Panc1 (cell line): ENCODE measurements around the gene MLPH. TPM values are rescaled to one million over a fixed set of nuclear protein-coding genes. Genes with fewer than 3 reads are reported as not detected.

Experiments used
- ATAC-seq: fragments of 200-7000 bp; cut with Tn5 transposase; 2 replicates; pipeline ENCODE4 v1.9.1; 2020; ENCODE audit warnings: mild to moderate bottlenecking, moderate library complexity
- BruUV-seq: library from RNA; stranded (reverse); fragments of 400-500 nt; replicated peaks from 2 replicates; lab custom pipeline; 2021; lab: Mats Ljungman, UMichigan
- CTCF ChIA-PET: fragments of 300-600 bp; sonication (Branson Sonifier 250); formaldehyde crosslinking; loops from one replicate; lab custom pipeline; 2022; ENCODE audit warnings: antibody characterized with exemption; lab: Charles Lee
- POLR2A ChIA-PET: fragments of 300-600 bp; sonication (Branson Sonifier 250); formaldehyde crosslinking; loops from one replicate; lab custom pipeline; 2022; ENCODE audit warnings: antibody characterized with exemption; lab: Charles Lee
- DNase-seq: peaks from one replicate; pipeline ENCODE4 v3.0.0-alpha.2; 2010; ENCODE audit warnings: low read depth, low spot score
- H3K27ac ChIP-seq: 2 replicates; pipeline ENCODE4 v1.5.1; 2011; ENCODE audit warnings: mild to moderate bottlenecking, low read length, inconsistent platforms
- H3K27me3 ChIP-seq: fragments of 200-500 bp; sonication (Bioruptor generic); 2 replicates; pipeline ENCODE4 v1.6.0; 2014; ENCODE audit warnings: low read length, inconsistent platforms; ENCODE audit not compliant: control insufficient read depth, insufficient read depth
- H3K36me3 ChIP-seq: fragments of 200-500 bp; sonication (Bioruptor generic); 2 replicates; pipeline ENCODE4 v1.5.1; 2014; ENCODE audit warnings: inconsistent platforms, mild to moderate bottlenecking, low read length, moderate library complexity; ENCODE audit not compliant: control insufficient read depth, insufficient read depth
- H3K4me1 ChIP-seq: 2 replicates; pipeline ENCODE4 v1.5.1; 2011; ENCODE audit warnings: inconsistent platforms, mild to moderate bottlenecking, low read length, moderate library complexity; ENCODE audit not compliant: control insufficient read depth, insufficient read depth
- H3K4me3 ChIP-seq, 2 experiments: 2 replicates each; pipeline ENCODE4 v1.5.1; 2011 to 2012; ENCODE audit warnings: low read depth in 2 of 2, low read length in 2 of 2, mild to moderate bottlenecking in 2 of 2, inconsistent platforms in 1 of 2, moderate library complexity in 1 of 2
- H3K9me3 ChIP-seq: fragments of 200-500 bp; sonication (Bioruptor generic); 2 replicates; pipeline ENCODE4 v1.5.1; 2014; ENCODE audit warnings: low read depth, mild to moderate bottlenecking, inconsistent platforms, low read length, moderate library complexity; ENCODE audit not compliant: control insufficient read depth, insufficient read depth
- CTCF ChIP-seq: fragments of 450-650 bp; IDR thresholded peaks from 2 replicates; pipeline ENCODE4 v1.5.1; 2017; ENCODE audit warnings: mild to moderate bottlenecking
- POLR2AphosphoS5 ChIP-seq: IDR thresholded peaks from 2 replicates; pipeline ENCODE4 v1.6.1; 2012; ENCODE audit warnings: mild to moderate bottlenecking, low read depth, low read length, moderate library complexity
- REST ChIP-seq, 2 experiments: IDR thresholded peaks; 2 replicates each; pipeline ENCODE4 v1.6.1; 2011 to 2012; ENCODE audit warnings: low read depth in 2 of 2, control low read depth in 1 of 2, low read length in 1 of 2, mild to moderate bottlenecking in 1 of 2, moderate library complexity in 1 of 2; ENCODE audit not compliant: insufficient read depth in 1 of 2
- SIN3A ChIP-seq: IDR thresholded peaks from 2 replicates; pipeline ENCODE4 v1.6.1; 2012; ENCODE audit warnings: low read depth, mild to moderate bottlenecking, low read length, moderate library complexity, borderline replicate concordance; ENCODE audit not compliant: insufficient read depth
- TCF7L2 ChIP-seq: IDR thresholded peaks from 2 replicates; pipeline ENCODE4 v1.6.1; 2011; ENCODE audit warnings: mild to moderate bottlenecking, low read depth, low read length, inconsistent platforms
- in situ Hi-C: cut with HindIII; loops from 2 replicates; pipeline ENCODE4 v1.10.0; 2016; ENCODE audit warnings: low sequenced_read_pairs, low pct_unique_long_range_greater_than_20kb
- intact Hi-C: fragments of 100-400 bp; cut with micrococcal nuclease; formaldehyde crosslinking; loops from one replicate; pipeline ENCODE4 v1.10.0; 2022; ENCODE audit not compliant: unreplicated experiment
- total RNA-seq: library from RNA; stranded (reverse); gene quantifications from one replicate; pipeline ENCODE4 v1.2.1, GENCODE V29; 2021; ENCODE audit not compliant: unreplicated experiment

Gene MLPH
- total RNA-seq, 1 experiment from 2014 or later = 60.2 TPM

GRCh38 chr2:237602409-237602808, 115.4 kb downstream of the MLPH start:
- ATAC-seq (no peak), DNase-seq (no peak)
- H3K4me1 ChIP-seq = peaks cover 7% of the 10 kb centered on the region
- CTCF ChIA-PET = interaction anchor here (0.6 to 1.2 kb wide), 2 partner anchors 10 to 31 kb away, joined by 3 read pairs; no protein-coding TSS in a partner anchor
- TF ChIP-seq TCF7L2 (no peak), SIN3A (no peak), REST (IDR thresholded peaks at IDR 0.05; ENCODE audit: insufficient read depth in 1 of 2, low read depth in 2 of 2, low read length in 1 of 2) (no peak), POLR2AphosphoS5 (no peak), CTCF (no peak)
- no peaks in the 10 kb centered on the region for H3K9me3 ChIP-seq
- POLR2A ChIA-PET = interaction anchor here (0.9 kb wide), 1 partner anchor 21 kb away, joined by 3 read pairs; no protein-coding TSS in a partner anchor
- intact Hi-C loops (no loop called here), in situ Hi-C loops (no loop called here)
- no peaks in the 10 kb centered on the region for H3K36me3 ChIP-seq
- no peak overlapping the region for H3K4me3 ChIP-seq
- no TSS peak for BruUV-seq
- peak overlapping the region; percentile 32; the same call in 1 of the 2 replicates for H3K27ac ChIP-seq
- H3K27me3 ChIP-seq = no peaks in the 10 kb centered on the region

- TF ChIP-seq SIN3A (no peak), TCF7L2 (no peak), CTCF (no peak), REST (IDR thresholded peaks at IDR 0.05; ENCODE audit: insufficient read depth in 1 of 2, low read depth in 2 of 2, low read length in 1 of 2) (no peak), POLR2AphosphoS5 (no peak)
- H3K27me3 ChIP-seq = no peaks in the 10 kb centered on the region
- H3K27ac ChIP-seq = peak overlapping the region; percentile 32; the same call in 1 of the 2 replicates
- in situ Hi-C loops (no loop called here), intact Hi-C loops (no loop called here)
- no TSS peak for BruUV-seq
- ChIA-PET POLR2A (interaction anchor here (0.9 kb wide), 1 partner anchor 22 kb away, joined by 3 read pairs; no protein-coding TSS in a partner anchor), CTCF (interaction anchor here (1.2 kb wide), 1 partner anchor 31 kb away, joined by 3 read pairs; no protein-coding TSS in a partner anchor)
- no peak overlapping the region; a peak in 1 of 4 replicates for H3K4me3 ChIP-seq
- ATAC-seq (no peak; the same call in 1 of the 2 replicates), DNase-seq (no peak)
- peaks cover 7% of the 10 kb centered on the region for H3K4me1 ChIP-seq
- no peaks in the 10 kb centered on the region for H3K9me3 ChIP-seq
- no peaks in the 10 kb centered on the region for H3K36me3 ChIP-seq
These were observed 116.1 kb downstream of the MLPH start for GRCh38 chr2:237603049-237603717.
